Neuron (in vitro differentiated cells): ENCODE measurements around the gene ENPP1.

Experiments used
- H2AFZ ChIP-seq: one replicate; pipeline ENCODE4 v1.6.1; 2013; ENCODE audit warnings: low read depth, mild to moderate bottlenecking, inconsistent platforms, low read length, moderate library complexity
- H3K27me3 ChIP-seq: one replicate; pipeline ENCODE4 v1.6.1; 2013; ENCODE audit warnings: low read length; ENCODE audit not compliant: insufficient read depth
- H3K36me3 ChIP-seq: one replicate; pipeline ENCODE4 v1.6.1; 2013; ENCODE audit warnings: low read length; ENCODE audit not compliant: insufficient read depth
- H3K4me1 ChIP-seq: one replicate; pipeline ENCODE4 v1.6.1; 2013; ENCODE audit warnings: low read length; ENCODE audit not compliant: insufficient read depth
- H3K4me3 ChIP-seq: 2 replicates; pipeline ENCODE4 v1.5.1; 2013; ENCODE audit warnings: mild to moderate bottlenecking, low read length, moderate library complexity
- H3K9me3 ChIP-seq: one replicate; pipeline ENCODE4 v1.6.1; 2013; ENCODE audit warnings: low read length

The ENPP1 gene

GRCh38 chr6:131918650-131919355 is 111.0 kb downstream of the ENPP1 start:
- H3K36me3 ChIP-seq: no peaks in the 10 kb centered on the region
- no peak overlapping the region for H3K4me3 ChIP-seq
- H3K27me3 ChIP-seq: no peaks in the 10 kb centered on the region
- peaks cover 2% of the 10 kb centered on the region for H3K9me3 ChIP-seq
- no peak overlapping the region for H2AFZ ChIP-seq
- H3K4me1 ChIP-seq: no peaks in the 10 kb centered on the region

GRCh38 chr6:131920656-131921055 is 112.8 kb downstream of the ENPP1 start:
- Histone ChIP-seq H3K9me3 (peaks cover 2% of the 10 kb centered on the region), H3K27me3 (no peaks in the 10 kb centered on the region), H3K36me3 (no peaks in the 10 kb centered on the region), H3K4me3 (no peak overlapping the region), H2AFZ (no peak overlapping the region), H3K4me1 (no peaks in the 10 kb centered on the region)

GRCh38 chr6:131923356-131923755 is 115.5 kb downstream of the ENPP1 start:
- Histone ChIP-seq H2AFZ (no peak overlapping the region), H3K27me3 (no peaks in the 10 kb centered on the region), H3K4me3 (no peak overlapping the region), H3K4me1 (no peaks in the 10 kb centered on the region), H3K36me3 (no peaks in the 10 kb centered on the region), H3K9me3 (peaks cover 2% of the 10 kb centered on the region)

GRCh38 chr6:131924881-131925474 is 117.2 kb downstream of the ENPP1 start:
- Histone ChIP-seq H3K27me3 (no peaks in the 10 kb centered on the region), H3K36me3 (no peaks in the 10 kb centered on the region), H3K9me3 (peaks cover 2% of the 10 kb centered on the region), H3K4me3 (no peak overlapping the region), H3K4me1 (no peaks in the 10 kb centered on the region), H2AFZ (no peak overlapping the region)

GRCh38 chr6:131929264-131929663 is 121.4 kb downstream of the ENPP1 start:
- Histone ChIP-seq H3K36me3 (no peaks in the 10 kb centered on the region), H3K9me3 (no peaks in the 10 kb centered on the region), H3K4me3 (no peak overlapping the region), H2AFZ (no peak overlapping the region), H3K4me1 (no peaks in the 10 kb centered on the region), H3K27me3 (no peaks in the 10 kb centered on the region)

- no peaks in the 10 kb centered on the region for H3K9me3 ChIP-seq
- no peak overlapping the region for H3K4me3 ChIP-seq
- no peak overlapping the region for H2AFZ ChIP-seq
- H3K36me3 ChIP-seq: no peaks in the 10 kb centered on the region
- no peaks in the 10 kb centered on the region for H3K27me3 ChIP-seq
- H3K4me1 ChIP-seq: no peaks in the 10 kb centered on the region
These were observed 122.2 kb downstream of the ENPP1 start for GRCh38 chr6:131929976-131930375.

GRCh38 chr6:131931063-131931750 is 123.4 kb downstream of the ENPP1 start:
- no peaks in the 10 kb centered on the region for H3K27me3 ChIP-seq
- no peaks in the 10 kb centered on the region for H3K9me3 ChIP-seq
- no peaks in the 10 kb centered on the region for H3K4me1 ChIP-seq
- H2AFZ ChIP-seq: no peak overlapping the region
- H3K4me3 ChIP-seq: no peak overlapping the region
- no peaks in the 10 kb centered on the region for H3K36me3 ChIP-seq

- no peaks in the 10 kb centered on the region for H3K27me3 ChIP-seq
- H3K4me1 ChIP-seq: no peaks in the 10 kb centered on the region
- no peaks in the 10 kb centered on the region for H3K36me3 ChIP-seq
- H3K9me3 ChIP-seq: no peaks in the 10 kb centered on the region
- no peak overlapping the region for H3K4me3 ChIP-seq
- no peak overlapping the region for H2AFZ ChIP-seq
These were observed 128.3 kb downstream of the ENPP1 start for GRCh38 chr6:131936156-131936555.

GRCh38 chr6:131937226-131937625 is 129.4 kb downstream of the ENPP1 start:
- H3K27me3 ChIP-seq: no peaks in the 10 kb centered on the region
- no peaks in the 10 kb centered on the region for H3K4me1 ChIP-seq
- no peak overlapping the region for H3K4me3 ChIP-seq
- H3K9me3 ChIP-seq: no peaks in the 10 kb centered on the region
- H3K36me3 ChIP-seq: no peaks in the 10 kb centered on the region
- no peak overlapping the region for H2AFZ ChIP-seq

GRCh38 chr6:131937703-131938631 is 130.1 kb downstream of the ENPP1 start:
- H2AFZ ChIP-seq: no peak overlapping the region
- H3K9me3 ChIP-seq: no peaks in the 10 kb centered on the region
- no peak overlapping the region for H3K4me3 ChIP-seq
- H3K4me1 ChIP-seq: no peaks in the 10 kb centered on the region
- no peaks in the 10 kb centered on the region for H3K36me3 ChIP-seq
- H3K27me3 ChIP-seq: no peaks in the 10 kb centered on the region
